Bronchial epithelial cell (primary cell): ENCODE results near the gene LSM12. TPM values are rescaled to one million over a fixed set of nuclear protein-coding genes. Genes with fewer than 3 reads are reported as not detected.
A peak's percentile ranks its signal among the peaks of the same experiment; 100 is the strongest.

Source experiments
- DNase-seq: peaks from one replicate; pipeline ENCODE4 v3.0.0-alpha.2; 2010; ENCODE audit warnings: low read depth
- FAIRE-seq: peaks from 2 replicates; lab custom pipeline; 2011; peaks lifted over from hg19 to GRCh38; lab: Jason Lieb, UNC
- H3K27me3 ChIP-seq: 2 replicates; pipeline ENCODE4 v1.5.1; 2011; ENCODE audit warnings: low read length; ENCODE audit not compliant: control insufficient read depth, insufficient read depth
- H3K36me3 ChIP-seq: 2 replicates; pipeline ENCODE4 v1.5.1; 2011; ENCODE audit warnings: low read length; ENCODE audit not compliant: control insufficient read depth, insufficient read depth
- H3K4me3 ChIP-seq: 2 replicates; pipeline ENCODE4 v1.5.1; 2011; ENCODE audit warnings: mild to moderate bottlenecking, low read depth, low read length, control low read depth
- total RNA-seq: library from RNA; depleted of rRNA; stranded (reverse); fragments of >200 nt; gene quantifications from 2 replicates; pipeline ENCODE4 v1.2.1, GENCODE V29; 2014
- TF ChIP-seq, protein P1 (sequence below): IDR thresholded peaks from 2 replicates; pipeline ENCODE4 v1.5.1; 2011; ENCODE audit warnings: mild to moderate bottlenecking, moderate library complexity, low read length, control low read depth, inconsistent platforms; ENCODE audit not compliant: insufficient read depth, severe bottlenecking

Gene LSM12
- total RNA-seq, 1 donor from 2014 or later = 20.3 TPM

DNA sequence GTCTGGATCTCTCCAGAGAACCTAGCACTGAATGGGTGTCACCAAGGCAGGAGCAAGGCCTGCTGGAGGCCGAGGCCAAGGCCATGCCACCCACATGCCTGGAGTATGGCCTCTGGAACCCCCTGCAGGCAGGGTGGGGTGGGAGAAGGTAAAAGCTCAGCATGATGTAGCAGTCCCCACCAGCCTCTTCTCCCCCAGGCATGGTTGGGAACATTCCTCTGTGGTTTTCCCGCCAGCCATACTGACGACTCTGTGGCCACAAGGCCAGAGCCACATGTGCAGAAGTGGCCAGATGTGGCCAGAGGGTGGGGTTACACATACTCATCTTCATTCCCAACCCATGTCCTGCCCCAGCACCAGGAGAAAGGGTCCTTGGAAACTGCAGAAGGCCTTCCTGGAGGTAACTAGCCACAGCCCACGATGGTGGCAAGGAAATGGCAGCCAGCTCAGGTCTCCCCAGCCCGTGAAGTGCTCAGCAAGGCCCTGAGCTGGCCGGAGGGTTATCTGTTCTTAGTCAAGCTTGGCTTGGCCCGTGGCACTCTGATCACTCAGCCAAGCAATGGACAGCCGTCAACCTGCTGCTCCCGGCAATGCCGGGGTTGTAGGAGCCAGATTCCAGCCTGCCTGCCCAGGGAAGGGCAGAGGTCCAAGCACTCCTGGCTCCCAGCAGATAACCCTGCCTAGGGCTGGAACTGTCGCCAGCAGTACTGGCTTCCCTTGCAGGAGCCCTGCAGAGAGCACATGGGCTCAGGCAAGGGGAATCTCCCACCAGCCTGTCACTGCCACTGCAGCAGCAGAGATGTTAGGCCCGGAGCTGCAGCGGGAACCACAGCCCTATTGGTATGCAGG is 30.9 kb upstream of the LSM12 start:
- FAIRE-seq = no peak
- TF ChIP-seq, protein P1, sequence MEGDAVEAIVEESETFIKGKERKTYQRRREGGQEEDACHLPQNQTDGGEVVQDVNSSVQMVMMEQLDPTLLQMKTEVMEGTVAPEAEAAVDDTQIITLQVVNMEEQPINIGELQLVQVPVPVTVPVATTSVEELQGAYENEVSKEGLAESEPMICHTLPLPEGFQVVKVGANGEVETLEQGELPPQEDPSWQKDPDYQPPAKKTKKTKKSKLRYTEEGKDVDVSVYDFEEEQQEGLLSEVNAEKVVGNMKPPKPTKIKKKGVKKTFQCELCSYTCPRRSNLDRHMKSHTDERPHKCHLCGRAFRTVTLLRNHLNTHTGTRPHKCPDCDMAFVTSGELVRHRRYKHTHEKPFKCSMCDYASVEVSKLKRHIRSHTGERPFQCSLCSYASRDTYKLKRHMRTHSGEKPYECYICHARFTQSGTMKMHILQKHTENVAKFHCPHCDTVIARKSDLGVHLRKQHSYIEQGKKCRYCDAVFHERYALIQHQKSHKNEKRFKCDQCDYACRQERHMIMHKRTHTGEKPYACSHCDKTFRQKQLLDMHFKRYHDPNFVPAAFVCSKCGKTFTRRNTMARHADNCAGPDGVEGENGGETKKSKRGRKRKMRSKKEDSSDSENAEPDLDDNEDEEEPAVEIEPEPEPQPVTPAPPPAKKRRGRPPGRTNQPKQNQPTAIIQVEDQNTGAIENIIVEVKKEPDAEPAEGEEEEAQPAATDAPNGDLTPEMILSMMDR = no peak
- DNase-seq = no peak
- Histone ChIP-seq H3K4me3 (no peak overlapping the region), H3K27me3 (no peaks in the 10 kb centered on the region), H3K36me3 (peaks cover 3% of the 10 kb centered on the region)

DNA sequence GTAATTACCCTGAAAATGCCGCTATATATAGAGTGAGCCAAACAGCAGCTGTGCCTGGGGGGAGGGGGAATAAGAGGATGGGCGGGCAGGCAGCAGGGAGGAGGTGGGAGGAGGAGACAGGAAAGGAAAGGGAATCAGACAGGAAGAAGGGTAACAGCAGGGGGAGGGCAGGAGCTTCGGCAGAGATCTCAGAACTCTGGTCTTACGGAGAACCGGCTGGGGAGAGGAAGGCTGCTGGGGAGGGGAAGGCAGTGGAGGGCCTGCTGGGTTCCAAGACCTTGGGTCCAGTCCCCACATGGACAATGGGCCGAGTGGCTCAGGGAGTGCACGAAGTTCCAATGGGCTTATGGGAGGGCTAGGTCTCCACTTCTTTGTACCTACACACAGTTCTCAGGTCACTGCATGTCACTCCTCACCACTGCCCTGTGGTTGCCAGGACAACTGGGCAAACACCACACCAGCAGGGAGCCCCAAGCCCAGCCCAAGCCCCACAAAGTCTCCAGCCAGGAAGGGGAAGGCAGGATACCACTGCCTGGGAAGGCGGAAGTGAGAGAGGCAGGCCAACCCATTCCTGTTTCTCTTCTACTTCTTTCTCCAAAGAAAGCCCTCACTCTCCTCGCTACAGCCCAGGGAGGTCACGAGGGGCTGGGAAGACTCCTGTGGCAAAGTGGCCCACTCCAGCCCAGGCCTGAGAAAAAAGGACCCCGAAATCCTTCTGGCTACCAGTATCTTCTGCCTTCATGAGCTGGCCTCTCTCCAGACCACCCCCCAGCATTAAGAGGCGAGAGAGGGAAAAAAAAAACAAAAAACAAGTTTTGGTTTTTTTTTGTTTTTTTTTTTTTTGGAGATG is 29.4 kb upstream of the LSM12 start:
- peaks cover 11% of the 10 kb centered on the region for H3K36me3 ChIP-seq
- TF ChIP-seq, protein P1 = peak; percentile 28
- H3K4me3 ChIP-seq = peak overlapping the region; percentile 27
- H3K27me3 ChIP-seq = no peaks in the 10 kb centered on the region
- no peak for FAIRE-seq
- peak; percentile 81 for DNase-seq

DNA sequence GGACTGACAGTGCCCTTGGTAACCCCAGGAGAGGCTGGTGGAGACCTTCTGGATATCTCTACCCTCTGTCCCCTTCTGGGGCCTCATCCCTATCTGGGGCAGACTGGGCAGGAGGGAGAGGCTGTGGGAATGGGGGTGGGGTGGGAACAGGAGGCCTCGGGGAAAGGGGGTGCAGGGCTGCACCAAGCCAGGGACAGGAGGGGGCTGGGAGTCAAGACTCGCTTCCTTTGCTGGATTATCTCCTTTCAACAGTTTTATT is 28.8 kb upstream of the LSM12 start:
- Histone ChIP-seq H3K27me3 (no peaks in the 10 kb centered on the region), H3K36me3 (peaks cover 11% of the 10 kb centered on the region), H3K4me3 (no peak overlapping the region)
- FAIRE-seq (no peak), DNase-seq (no peak)
- TF ChIP-seq, protein P1 = no peak

DNA sequence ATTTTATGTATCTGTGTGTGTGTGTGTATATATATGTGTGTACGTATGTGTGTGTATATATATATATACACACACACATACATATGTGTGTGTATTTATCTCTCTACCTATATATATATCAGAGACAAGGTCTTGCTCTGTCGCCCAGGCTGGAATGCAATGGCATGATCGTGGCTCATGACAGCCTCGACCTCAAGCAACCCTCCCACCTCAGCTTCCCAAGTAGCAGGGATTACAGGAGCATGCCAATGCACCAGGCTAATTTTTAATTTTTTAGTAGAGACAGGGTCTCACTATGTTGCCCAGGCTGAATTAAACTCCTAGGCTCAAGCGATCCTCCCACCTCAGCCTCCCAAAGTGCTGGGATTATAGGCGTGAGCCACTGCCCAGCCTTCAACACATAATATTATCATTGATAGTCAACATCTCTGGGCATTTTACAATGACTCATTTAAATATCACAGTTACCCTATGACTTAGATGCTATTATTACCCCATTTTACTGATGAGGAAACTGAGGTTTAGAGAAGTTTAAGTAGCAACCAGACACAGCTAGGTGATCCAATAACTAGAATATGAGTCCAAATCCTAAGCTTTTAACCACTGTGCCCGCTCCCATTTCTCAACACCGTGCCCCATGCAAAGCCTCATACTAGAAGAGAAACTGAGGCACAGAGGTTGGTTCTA is 28.4 kb upstream of the LSM12 start:
- DNase-seq (no peak), FAIRE-seq (no peak)
- H3K27me3 ChIP-seq = no peaks in the 10 kb centered on the region
- H3K4me3 ChIP-seq = no peak overlapping the region
- peaks cover 11% of the 10 kb centered on the region for H3K36me3 ChIP-seq
- TF ChIP-seq, protein P1 = no peak

DNA sequence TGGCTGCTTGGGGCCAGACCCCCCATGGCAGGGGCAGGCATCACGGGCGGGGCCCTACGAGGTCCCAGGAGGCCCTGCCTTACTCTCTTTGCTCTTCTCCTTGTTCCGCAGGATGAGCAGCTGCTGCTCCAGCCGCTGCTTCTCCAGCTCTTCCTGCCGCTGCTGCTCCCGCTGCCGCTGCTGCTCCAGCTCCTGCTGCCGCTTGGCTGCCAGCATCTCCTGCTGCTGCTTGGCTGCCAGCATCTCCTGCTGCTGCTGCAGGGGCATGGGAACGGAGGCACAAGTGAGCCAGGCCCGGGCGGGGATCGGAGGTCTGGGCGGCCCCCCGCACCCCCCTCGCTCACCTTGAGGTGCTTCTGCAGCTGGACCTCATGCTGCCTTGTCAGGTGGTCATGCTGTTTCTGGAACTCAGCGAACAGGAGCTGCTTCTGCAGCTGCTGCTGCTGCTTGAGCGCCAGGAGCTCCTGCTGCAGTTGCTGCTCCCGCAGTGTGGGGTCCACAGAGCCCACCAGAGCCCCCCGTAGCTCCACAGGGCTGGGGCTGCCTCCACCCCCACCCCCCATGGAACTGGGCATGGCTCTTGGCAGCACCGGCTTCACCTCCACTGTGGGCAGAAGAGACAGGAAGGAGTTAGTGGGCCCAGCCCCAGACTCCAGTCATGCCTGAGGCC is 26.9 kb upstream of the LSM12 start:
- Histone ChIP-seq H3K36me3 (peaks cover 11% of the 10 kb centered on the region), H3K4me3 (no peak overlapping the region), H3K27me3 (no peaks in the 10 kb centered on the region)
- no peak for DNase-seq
- FAIRE-seq = no peak
- TF ChIP-seq, protein P1 = no peak
